SK-N-SH treated with all-trans-retinoic acid at 6 μM for 48 hours (cell line): Measurements from ENCODE around the gene NUMB.
A peak's percentile ranks its signal among the peaks of the same experiment; 100 is the strongest.

Source experiments
- ATAC-seq: fragments of 200-7000 bp; cut with Tn5 transposase; 3 replicates; pipeline ENCODE4 v1.9.1; 2020; ENCODE audit warnings: mild to moderate bottlenecking, moderate library complexity
- ARNTL ChIP-seq: fragments of 450-650 bp; formaldehyde crosslinking; IDR thresholded peaks from 2 replicates; pipeline ENCODE4 v1.5.0; 2020; ENCODE audit warnings: low read depth, mild to moderate bottlenecking, moderate library complexity, borderline replicate concordance
- BACH2 ChIP-seq: fragments of 250-450 bp; sonication (Bioruptor Pico); IDR thresholded peaks from 2 replicates; pipeline ENCODE4 v1.9.0; 2021; ENCODE audit warnings: mild to moderate bottlenecking, borderline replicate concordance
- CSDC2 ChIP-seq: fragments of 250-450 bp; sonication (Bioruptor Pico); IDR thresholded peaks from 2 replicates; pipeline ENCODE4 v1.5.0; 2020; ENCODE audit warnings: mild to moderate bottlenecking, moderate library complexity
- ESRRG ChIP-seq: fragments of 250-450 bp; sonication (Bioruptor Pico); IDR thresholded peaks from 2 replicates; pipeline ENCODE4 v1.6.1; 2021; ENCODE audit warnings: mild to moderate bottlenecking
- ISL1 ChIP-seq: fragments of 250-450 bp; sonication (Bioruptor Pico); IDR thresholded peaks from 2 replicates; pipeline ENCODE4 v2.1.2; 2022; ENCODE audit warnings: mild to moderate bottlenecking, moderate library complexity
- OSR1 ChIP-seq: fragments of 250-450 bp; sonication (Bioruptor Pico); IDR thresholded peaks from 2 replicates; pipeline ENCODE4 v1.8.0; 2022; ENCODE audit warnings: moderate library complexity, mild to moderate bottlenecking, inconsistent platforms
- PATZ1 ChIP-seq: fragments of 250-450 bp; sonication (Bioruptor Pico); IDR thresholded peaks from 2 replicates; pipeline ENCODE4 v1.8.0; 2020; ENCODE audit warnings: mild to moderate bottlenecking, moderate library complexity, borderline replicate concordance
- POU6F1 ChIP-seq: fragments of 250-450 bp; sonication (Bioruptor Pico); IDR thresholded peaks from 2 replicates; pipeline ENCODE4 v1.8.0; 2021; ENCODE audit warnings: low read depth, mild to moderate bottlenecking, moderate library complexity, borderline replicate concordance
- PPARA ChIP-seq: fragments of 250-450 bp; sonication (Bioruptor Pico); IDR thresholded peaks from 2 replicates; pipeline ENCODE4 v1.5.0; 2020; ENCODE audit warnings: mild to moderate bottlenecking, borderline replicate concordance
- RARB ChIP-seq: fragments of 250-450 bp; sonication (Bioruptor Pico); IDR thresholded peaks from 2 replicates; pipeline ENCODE4 v1.8.0; 2021; ENCODE audit warnings: mild to moderate bottlenecking, moderate library complexity
- SNAI2 ChIP-seq: fragments of 250-450 bp; sonication (Bioruptor Pico); IDR thresholded peaks from 2 replicates; pipeline ENCODE4 v1.5.0; 2020; ENCODE audit warnings: mild to moderate bottlenecking, moderate library complexity
- TCF4 ChIP-seq: fragments of 250-450 bp; sonication (Bioruptor Pico); IDR thresholded peaks from 2 replicates; pipeline ENCODE4 v1.8.0; 2021; ENCODE audit warnings: mild to moderate bottlenecking, moderate library complexity, borderline replicate concordance
- TOX ChIP-seq: fragments of 250-450 bp; sonication (Bioruptor Pico); IDR thresholded peaks from 2 replicates; pipeline ENCODE4 v1.8.0; 2021; ENCODE audit warnings: mild to moderate bottlenecking, moderate library complexity, borderline replicate concordance
- TSHZ2 ChIP-seq: fragments of 250-450 bp; sonication (Bioruptor Pico); IDR thresholded peaks from 2 replicates; pipeline ENCODE4 v1.5.0; 2020; ENCODE audit warnings: mild to moderate bottlenecking, moderate library complexity
- ZC3H10 ChIP-seq: fragments of 250-450 bp; sonication (Bioruptor Pico); IDR thresholded peaks from 2 replicates; pipeline ENCODE4 v1.5.1; 2021; ENCODE audit warnings: mild to moderate bottlenecking, moderate library complexity
- ZFP3 ChIP-seq: fragments of 250-450 bp; sonication (Bioruptor Pico); IDR thresholded peaks from 2 replicates; pipeline ENCODE4 v1.5.0; 2020; ENCODE audit warnings: mild to moderate bottlenecking, moderate library complexity
- ZFP30 ChIP-seq: fragments of 450-650 bp; formaldehyde crosslinking; IDR thresholded peaks from 2 replicates; pipeline ENCODE4 v1.5.0; 2022; ENCODE audit warnings: mild to moderate bottlenecking, moderate library complexity
- ZNF565 ChIP-seq: fragments of 450-650 bp; formaldehyde crosslinking; conservative IDR thresholded peaks from 2 replicates; pipeline ENCODE4 v1.5.0; 2020; ENCODE audit warnings: low read depth, mild to moderate bottlenecking, moderate library complexity
- ZNF70 ChIP-seq: fragments of 450-650 bp; formaldehyde crosslinking; IDR thresholded peaks from 2 replicates; pipeline ENCODE4 v1.5.0; 2020; ENCODE audit warnings: mild to moderate bottlenecking, moderate library complexity
- ZNF8 ChIP-seq: fragments of 450-650 bp; formaldehyde crosslinking; IDR thresholded peaks from 2 replicates; pipeline ENCODE4 v1.5.0; 2020; ENCODE audit warnings: mild to moderate bottlenecking, moderate library complexity

Gene NUMB

GRCh38 chr14:73295198-73295796 lies 163.0 kb downstream of the NUMB start:
- ATAC-seq = peak; percentile 56; the same call in 2 of the 3 replicates
- TF ChIP-seq ZNF565 (CRISPR knock-in tag) (no peak), ZFP30 (CRISPR knock-in tag) (no peak), ISL1 (no peak), ZNF8 (CRISPR knock-in tag) (no peak), OSR1 (no peak), TSHZ2 (CRISPR knock-in tag) (no peak), ZC3H10 (CRISPR knock-in tag) (no peak), PATZ1 (no peak), POU6F1 (CRISPR knock-in tag) (no peak), ARNTL (no peak), TCF4 (CRISPR knock-in tag) (no peak)

GRCh38 chr14:73293782-73294781 lies 164.3 kb downstream of the NUMB start:
- TF ChIP-seq SNAI2 (CRISPR knock-in tag) (no peak), PPARA (CRISPR knock-in tag) (no peak), OSR1 (no peak), ZFP30 (CRISPR knock-in tag) (no peak), ESRRG (CRISPR knock-in tag) (no peak), ISL1 (no peak), POU6F1 (CRISPR knock-in tag) (no peak), TCF4 (CRISPR knock-in tag) (no peak), TSHZ2 (CRISPR knock-in tag) (no peak), ZFP3 (CRISPR knock-in tag) (no peak), ARNTL (no peak), ZNF565 (CRISPR knock-in tag) (no peak), ZC3H10 (CRISPR knock-in tag) (no peak), TOX (CRISPR knock-in tag) (no peak), ZNF70 (CRISPR knock-in tag) (no peak), CSDC2 (CRISPR knock-in tag) (no peak), ZNF8 (CRISPR knock-in tag) (no peak), RARB (CRISPR knock-in tag) (no peak), BACH2 (CRISPR knock-in tag) (no peak)
- ATAC-seq = no peak
